ELF-1 (cell line): Measurements from ENCODE around the gene CRB1.

Source experiments
- DNase-seq: peaks from one replicate; pipeline ENCODE4 v3.0.0-alpha.2; 2016; ENCODE audit warnings: low read depth, low spot score

Gene CRB1

DNA sequence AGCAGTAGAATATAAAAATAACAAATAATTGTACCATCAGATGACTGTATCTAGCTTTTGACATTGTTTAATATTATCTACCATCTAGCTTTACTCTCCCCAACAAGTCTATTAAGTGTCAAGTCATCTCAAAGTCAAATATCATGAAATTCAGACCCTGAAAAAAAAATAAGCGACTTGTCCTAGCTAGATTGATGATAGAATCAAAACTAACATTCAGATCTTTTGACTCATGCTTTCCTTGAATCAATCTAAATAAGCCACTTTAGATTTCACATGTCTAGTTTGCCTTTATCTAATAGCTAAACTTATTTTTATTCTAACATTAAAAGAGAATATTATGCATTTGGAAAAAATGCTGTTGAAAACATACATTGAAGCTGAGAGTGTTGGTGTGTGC is 35.4 kb downstream of the CRB1 start:
- no peak for DNase-seq

DNA sequence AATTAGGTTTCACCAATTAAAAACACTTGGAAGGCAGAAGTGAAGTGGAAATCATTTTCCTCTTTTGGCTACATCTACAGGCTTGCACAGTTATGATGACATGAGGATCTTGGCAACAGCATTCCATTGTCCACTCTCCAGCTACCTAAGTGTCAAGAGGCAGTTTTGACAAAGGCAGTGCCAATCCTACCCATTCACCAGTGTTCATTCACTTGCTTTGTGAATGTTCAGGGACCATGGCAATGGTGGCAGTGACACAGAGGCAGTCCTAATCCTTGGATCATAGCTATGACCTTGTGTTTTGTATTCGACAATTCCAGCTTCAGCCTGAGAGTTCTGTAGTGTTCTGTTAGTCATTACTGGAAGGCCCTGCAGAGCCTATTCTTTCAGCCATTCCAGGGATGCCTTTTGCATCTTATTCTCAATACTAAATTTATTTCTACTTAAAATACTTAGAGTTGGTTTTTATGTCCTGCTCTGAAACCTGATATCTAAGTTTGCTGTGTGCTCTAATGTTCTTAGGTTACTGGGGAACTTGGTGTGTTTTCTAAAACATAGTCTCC is 36.7 kb downstream of the CRB1 start:
- no peak for DNase-seq

DNA sequence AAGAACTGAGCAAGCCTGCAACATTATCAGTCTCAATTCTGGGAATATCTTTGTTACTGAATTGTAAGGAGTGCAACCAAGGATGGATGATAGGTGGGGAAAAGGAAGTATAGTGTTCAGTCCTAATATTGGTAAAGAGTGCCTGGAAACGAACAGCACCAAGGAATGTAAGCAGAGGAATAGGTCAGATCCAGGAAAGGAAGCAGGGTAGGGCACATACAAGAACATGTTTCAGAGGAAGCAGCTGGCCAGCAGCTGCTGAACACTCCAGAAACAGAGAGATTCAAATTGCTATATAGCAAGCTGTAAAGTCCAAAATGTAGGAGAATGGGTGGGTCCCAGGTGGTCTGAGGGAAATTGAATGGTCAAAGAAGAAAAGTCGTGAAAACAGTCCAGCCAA is 37.9 kb downstream of the CRB1 start:
- DNase-seq: no peak

DNA sequence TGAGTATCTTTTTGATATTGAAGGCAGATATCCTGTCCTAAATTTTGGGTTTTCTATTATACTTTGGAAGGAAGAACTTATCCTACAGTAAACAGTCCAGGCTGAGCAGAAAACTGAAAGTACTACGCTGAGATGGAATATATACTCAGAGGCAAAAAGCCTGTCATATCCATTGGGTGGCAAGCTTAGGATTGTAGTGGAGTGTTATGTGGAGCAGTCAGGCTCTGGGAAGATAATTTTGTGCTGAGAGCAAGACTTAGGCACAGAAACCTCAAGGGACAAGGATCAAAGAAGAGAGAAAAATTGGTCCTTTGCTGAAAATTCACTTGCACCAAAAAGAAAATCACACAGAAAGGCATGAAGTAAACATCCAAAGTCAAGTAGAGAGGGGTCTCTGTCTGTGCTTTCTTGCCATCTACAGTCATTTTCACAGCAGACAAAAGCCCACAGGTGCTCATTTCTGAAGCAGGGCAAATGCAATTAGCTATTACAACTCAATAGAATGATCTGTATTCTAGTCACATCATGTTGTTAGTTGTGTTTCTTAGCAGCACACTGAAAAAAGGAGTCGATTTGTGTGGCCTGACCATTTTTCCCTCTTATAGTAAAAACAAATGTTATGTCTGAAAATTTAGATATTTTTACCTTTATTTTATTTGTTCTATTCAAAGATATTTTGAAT is 38.5 kb downstream of the CRB1 start:
- no peak for DNase-seq

DNA sequence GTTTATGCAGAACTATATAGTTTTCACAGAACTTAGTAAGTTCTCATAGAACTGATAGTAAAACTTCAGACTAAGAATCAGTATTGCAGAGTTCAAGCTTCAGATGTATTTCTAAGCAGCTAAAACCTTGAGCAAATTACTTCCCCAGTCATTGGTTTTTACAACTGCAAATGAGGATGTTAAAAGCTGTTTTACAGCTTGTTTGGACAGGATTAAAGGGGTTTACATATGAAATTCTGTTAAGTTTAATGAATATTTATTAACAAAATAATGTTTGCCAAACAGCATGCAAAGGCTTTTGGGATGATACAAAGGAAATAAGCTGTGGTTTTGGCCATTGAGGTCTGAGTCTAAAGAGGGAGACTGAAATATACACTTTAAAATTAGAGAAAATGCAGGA is 39.1 kb downstream of the CRB1 start:
- no peak for DNase-seq

DNA sequence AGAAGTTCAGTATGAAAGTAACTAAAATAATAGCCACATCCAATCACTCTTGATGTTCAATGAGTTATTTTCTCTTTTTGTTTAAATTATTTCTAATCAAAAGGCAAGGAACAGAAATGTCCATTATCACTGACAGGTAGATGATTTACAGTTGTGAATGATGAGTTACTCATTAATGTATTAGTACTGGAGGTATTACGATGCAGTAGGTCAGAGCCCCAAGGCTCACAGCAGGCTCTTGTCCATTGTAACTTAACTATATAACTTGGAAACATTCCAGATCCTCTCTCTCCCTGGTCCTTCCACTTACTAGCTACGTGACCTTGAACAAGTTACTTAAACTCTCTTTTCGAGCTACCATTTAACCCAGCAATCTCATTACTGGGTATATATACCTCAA is 39.5 kb downstream of the CRB1 start:
- no peak for DNase-seq

DNA sequence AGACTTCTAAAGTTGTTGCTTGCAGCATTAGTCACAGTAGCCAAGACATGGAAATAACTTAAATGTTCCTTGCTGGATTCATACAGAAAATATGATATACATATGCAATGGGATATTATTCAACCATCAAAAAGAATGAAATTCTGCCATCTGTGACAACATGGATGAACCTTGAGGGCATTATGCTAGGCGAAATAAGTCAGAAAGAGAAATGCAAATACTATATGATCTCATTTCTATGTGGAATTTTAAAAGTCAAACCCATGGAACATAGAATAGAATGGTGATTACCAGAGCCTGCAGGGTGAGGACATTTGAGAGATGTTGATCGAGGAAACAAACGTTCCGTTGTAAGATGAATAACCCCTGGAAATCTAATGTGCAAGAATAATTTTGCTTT is 43.0 kb downstream of the CRB1 start:
- no peak for DNase-seq

DNA sequence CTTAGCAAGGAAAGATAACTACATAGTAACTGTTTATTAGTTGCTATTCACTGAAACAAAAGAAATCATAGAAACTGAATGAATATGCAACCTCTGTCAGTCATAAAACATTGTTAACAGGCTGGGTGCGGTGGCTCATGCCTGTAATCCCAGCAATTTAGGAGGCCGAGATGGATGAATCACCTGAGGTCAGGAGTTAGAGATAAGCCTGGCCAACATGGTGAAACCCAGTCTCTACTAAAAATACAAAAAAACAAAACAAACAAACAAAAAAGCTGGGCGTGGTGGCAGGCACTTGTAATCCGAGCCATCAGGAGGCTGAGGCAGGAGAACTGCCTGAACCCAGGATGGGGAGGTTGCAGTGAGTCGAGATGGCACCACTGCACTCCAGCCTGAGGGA is 44.1 kb downstream of the CRB1 start:
- no peak for DNase-seq

DNA sequence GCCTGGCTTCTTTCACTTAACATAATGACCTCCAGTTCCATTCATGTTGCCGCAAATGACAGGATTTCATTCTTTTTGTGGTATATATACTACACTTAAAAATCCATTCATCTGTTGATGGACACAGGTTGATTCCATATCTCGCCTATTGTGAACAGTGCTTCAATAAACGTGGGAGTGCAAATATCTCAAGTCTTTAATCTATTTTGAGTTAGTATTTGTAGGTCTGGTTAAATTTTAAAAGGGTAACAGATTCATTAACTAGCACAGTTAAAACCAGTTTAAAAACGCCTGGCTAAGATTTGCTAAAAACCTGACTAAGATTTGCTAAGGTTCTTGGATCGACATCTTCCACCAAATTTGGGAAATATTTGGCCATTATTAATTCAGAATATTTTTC is 45.7 kb downstream of the CRB1 start:
- DNase-seq: no peak

DNA sequence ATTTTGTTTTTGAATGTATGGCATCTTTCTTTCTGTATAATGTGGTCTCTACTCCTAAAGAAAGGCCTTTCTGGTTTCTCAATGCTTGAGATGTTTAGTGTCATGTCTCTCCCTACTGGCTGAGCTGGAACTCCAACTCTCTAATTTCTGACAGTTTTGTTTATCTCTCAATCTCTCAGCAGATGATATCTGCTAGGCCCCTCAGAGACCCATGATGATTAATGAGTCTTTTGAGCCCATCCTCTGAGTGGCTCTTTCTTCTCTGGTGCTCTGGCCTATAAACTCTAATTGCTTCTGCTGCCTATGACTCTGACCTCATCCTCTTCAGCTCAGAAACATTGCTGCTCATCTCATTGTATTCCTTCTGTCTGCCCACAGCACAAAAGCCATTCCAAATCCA is 46.6 kb downstream of the CRB1 start:
- DNase-seq: no peak

DNA sequence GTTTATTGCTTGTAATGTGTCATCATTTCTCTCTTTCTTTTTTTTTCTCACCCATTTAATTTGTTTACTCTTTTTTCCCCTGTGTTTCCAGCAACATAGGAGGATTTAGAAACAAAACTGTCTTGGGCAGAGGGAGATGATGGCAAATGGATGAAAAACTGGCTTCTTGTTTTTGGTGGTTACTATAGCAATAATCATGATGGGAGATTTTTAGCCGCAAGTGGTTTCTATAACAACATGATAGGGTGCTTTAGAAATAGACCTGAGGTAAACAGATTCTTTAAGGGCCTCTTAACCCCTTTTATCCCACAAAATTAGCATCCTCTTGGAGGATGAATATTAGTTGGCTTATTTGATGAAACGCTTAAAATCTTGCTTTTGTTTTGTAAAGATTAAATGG is 51.6 kb downstream of the CRB1 start:
- DNase-seq: no peak

DNA sequence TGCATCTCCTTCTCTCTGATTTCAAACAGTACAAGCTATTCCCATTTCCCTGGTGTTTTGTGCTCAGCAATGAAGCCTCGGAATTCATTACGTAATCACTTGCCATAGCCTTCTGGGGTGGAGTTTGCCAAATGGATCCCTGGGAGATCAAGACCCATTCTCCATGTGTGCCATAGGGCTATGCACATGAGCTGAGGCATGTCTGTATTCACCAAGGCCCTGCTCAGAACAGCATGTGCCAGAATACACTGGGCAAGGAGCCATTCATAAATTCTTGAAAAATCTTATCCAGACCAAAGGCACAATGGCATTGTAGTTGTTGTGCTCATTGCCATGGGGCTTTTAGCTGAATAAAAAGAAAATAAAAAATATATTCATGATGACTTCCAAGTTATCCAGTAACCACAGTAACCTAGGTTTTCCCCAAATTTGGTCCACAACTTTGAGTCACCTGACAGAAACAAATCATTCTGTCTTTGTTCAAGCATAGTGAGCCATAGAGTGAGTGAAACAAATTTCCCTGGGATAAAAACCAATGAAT is 53.0 kb downstream of the CRB1 start:
- no peak for DNase-seq

DNA sequence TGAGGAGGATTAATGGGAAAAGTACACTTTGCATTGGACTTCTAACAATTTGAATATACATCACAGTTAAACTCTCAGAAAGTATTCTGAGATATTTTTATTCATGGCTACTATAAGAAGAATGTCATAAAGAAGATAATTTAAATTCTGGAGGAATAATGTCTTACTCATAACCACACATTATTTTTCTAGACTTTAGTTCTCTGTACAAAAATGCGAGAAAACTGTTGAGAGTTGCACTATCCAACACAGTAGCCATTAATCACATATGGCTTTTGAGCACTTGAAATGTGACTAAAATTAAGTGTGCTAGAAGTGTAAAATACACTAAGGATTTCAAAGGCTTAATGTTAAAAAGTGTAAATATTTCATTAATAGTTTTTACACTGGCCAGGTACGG is 53.8 kb downstream of the CRB1 start:
- DNase-seq: no peak

DNA sequence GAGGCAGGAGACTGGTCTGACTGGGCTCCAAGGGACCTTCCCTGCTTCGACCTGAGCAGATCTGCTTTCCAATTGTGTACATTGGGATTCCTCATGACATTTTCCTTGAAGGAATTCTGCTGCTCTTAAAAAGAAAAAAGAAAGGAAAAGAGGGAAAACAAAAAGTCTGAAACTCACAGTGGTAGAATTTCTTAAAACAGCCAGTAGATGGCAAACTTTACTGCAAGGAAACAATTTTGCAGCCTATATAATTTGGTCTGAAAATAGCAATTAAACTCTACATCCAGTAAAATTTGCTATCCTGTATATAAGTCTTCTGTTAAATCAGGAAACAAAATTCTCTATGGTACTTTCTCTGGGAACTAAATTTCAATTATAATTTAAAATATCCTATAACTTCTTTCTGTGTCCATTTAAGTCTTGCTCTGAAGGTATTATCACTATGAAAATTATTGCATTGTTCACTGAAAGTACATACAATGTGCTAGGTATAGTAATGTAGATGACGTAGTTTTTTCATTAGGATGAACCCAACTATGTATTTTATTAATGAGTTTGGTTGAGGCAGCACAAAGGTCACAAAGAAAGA is 59.8 kb downstream of the CRB1 start:
- no peak for DNase-seq

DNA sequence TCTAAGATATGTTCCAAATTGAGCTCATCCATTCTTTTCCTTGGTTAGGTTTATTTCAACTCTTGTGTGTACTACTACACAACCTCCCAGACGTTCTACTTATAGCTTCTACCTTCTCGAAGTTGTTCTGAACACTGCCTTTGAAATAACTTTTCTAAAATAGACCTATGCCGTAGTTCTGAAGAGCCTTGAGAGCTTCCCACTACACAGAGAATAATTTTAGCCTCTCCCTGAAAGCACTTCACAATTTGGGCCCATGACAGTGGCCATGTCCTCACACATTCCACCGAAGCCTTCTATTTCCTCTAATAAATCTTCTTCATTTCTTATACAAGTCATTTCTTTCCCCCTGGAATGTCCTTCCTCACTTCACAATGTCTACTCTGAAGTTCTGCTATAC is 62.2 kb downstream of the CRB1 start:
- DNase-seq: no peak

DNA sequence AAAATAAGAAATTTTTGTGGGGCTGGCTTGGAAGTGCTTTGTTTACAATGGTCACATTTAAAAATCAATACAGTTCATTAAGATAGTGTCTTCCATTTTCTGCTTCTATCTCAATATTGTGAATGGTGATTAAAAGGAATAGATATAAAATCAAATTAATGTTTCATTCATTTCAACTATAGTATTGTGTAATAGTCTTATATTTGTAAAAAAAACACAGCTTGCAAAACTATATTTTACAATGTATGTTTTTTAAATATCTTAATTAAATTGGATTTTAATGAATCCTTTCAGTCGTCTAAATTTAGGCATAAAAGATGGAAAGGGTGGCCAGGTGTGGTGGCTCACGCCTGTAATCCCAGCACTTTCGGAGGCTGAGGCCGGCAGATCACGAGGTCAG is 63.5 kb downstream of the CRB1 start:
- DNase-seq: no peak

DNA sequence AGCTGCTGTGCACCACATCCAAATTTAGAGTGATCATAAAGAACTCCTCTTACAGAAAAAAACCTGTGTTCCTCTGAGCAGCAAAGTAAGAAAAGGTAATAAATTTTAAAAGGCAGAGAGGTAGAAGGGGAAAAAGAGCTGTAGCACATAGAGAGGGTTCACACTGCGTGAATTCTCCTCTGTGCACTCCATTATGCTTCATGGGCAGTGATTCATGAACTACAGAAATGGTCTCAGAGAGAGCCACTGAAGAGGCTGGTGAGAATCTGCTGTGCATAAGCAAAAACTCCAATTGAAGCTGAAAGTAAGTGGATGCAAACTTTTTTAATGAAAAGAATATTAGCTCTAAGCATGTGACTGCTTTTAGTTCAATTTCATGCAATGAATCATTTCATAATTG is 65.0 kb downstream of the CRB1 start:
- DNase-seq: no peak

DNA sequence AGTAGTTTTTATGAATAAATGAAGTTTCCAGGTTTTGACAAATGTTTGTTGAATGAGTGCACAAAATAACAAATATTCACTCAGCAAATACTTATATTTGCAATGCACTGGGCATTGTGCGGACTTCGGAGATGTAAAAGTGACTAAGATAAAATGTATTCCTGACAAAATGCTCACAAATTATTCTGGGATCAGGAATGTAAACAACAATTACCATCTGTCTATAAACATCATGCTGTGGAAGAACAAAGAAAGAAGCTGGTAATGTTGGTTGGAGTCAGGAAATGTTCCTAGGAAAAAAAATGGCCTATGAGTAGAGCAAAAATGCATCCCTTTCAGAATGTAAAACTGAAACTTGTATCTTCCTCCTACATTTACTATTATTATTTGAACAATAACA is 68.5 kb downstream of the CRB1 start:
- DNase-seq: no peak

DNA sequence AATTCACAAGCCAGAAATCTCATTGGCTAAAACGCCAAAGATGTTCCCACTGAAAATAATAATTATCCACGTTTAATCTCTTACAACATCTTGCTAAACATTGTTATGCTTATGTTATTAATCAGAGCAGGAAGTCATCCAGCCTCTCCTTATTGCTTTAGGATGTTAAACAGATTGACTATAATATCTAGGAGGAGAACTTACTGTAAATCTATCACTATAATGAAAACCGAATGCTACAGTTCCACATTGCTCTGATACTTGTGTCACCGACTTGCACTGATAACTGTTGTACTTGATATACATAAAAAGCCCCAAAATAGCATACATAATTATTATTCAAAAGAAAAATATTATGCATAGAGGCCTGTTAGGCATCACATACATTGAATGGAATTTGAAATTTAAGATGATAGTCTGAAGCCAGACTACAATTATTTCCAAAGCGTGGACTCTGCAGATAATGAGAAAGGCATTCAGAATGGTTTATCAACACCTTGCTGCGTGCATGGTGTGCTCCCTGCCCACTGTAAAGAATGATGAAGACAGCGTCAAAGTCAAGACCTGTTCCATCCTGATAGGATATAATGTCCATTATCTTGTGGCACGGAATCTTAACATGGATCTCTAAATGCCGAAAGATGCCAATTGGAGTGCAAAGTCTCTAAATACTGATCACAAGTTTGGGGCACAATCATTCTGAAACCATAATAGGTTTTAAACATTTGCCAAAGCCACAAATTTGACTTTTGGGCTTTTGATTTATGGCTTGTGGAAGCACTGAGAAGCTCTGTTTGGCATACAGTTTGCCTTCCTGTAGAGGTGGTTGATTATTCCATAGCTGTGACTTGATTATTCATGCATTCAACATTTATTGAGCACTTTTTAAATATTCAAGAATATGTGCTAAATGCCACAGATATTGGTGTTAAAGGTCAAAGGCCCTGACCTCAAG is 71.3 kb downstream of the CRB1 start:
- no peak for DNase-seq

DNA sequence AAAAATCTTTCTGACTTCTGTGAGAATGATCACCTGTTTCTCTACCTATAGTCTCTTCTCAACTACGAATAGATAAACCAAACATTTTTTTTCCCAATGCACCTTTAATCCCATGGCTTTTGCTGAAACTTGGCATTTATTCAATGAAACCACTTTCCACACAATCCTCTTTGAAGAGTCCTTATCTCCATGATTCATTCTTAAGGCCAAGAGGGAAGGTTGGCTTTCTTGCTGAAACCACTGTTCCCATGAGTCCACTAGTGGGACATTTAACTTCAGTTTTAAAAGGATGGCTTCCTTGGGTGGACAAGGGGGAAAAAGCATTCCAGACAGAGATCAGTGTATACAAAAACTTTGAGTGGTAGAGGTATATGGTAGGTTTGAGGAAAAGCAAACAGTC is 73.6 kb downstream of the CRB1 start:
- DNase-seq: no peak

DNA sequence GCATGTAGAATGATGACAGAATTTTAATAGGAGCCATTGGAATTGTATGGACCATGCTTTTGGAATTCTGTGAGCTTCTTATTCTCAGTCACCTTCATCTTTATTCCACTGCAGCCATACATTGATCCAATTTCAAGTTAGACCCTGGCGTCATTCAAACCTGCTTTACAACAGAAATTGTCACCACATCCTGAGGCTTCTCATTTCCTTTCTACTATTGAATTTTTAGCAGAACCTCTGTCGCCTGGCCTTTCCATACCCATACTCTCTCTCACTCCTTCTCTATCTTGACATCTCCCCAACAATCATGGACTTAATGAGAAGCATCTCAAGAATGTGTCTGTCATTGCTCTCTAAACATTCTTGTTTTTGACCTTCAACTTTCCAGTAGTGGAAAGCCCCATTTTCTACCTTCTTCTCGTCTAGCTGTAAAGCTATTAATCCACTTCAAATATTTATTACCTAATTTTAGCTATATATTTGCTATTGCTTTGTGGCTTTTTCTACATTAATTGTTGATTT is 74.1 kb downstream of the CRB1 start:
- DNase-seq: no peak

DNA sequence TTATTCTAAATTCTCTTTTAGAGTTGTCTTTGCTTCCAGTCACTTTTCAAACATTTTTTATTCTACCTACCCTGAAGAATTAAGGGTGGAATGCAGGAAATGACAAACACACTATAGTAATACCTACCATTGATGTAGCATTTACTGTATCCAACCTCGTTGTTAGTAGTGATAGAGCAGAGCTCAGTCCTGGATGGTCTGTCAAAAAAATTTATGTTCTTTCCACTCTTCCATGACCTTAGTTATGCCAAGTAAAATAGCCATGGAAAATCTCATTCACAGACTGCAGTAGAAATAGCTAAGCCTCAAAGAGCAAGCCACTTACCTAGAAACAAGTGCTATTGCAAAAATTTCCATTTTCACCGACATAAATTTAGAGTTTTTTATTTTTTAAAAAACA is 74.6 kb downstream of the CRB1 start:
- DNase-seq: no peak
